Kidney (tissue), 14 donors: ENCODE results near the gene TEPSIN. TPM values are rescaled to one million over a fixed set of nuclear protein-coding genes. Genes with fewer than 3 reads are reported as not detected.
A peak's percentile ranks its signal among the peaks of the same experiment; 100 is the strongest.

Experiments
- DNase-seq, 5 donors: peaks; one replicate each; pipeline ENCODE4 v3.0.0-alpha.2; 2013 to 2020
- FAIRE-seq: peaks from 2 replicates; lab custom pipeline; 2012; peaks lifted over from hg19 to GRCh38; lab: Jason Lieb, UNC
- H3K27ac ChIP-seq, 2 donors: one replicate each; pipeline ENCODE4 v1.7.0; 2013; ENCODE audit warnings: low read depth in 2 of 2, low read length in 2 of 2, inconsistent platforms in 1 of 2
- H3K27me3 ChIP-seq: one replicate; pipeline ENCODE4 v1.7.1; 2013; ENCODE audit warnings: low read length, inconsistent platforms; ENCODE audit not compliant: control insufficient read depth, insufficient read depth
- H3K36me3 ChIP-seq, 3 donors: one replicate each; pipeline versions ENCODE4 v1.7.0 to v1.7.1; 2013; ENCODE audit warnings: low read length in 3 of 3, control low read depth in 1 of 3, inconsistent platforms in 1 of 3; ENCODE audit not compliant: insufficient read depth in 3 of 3, control insufficient read depth in 2 of 3
- H3K4me1 ChIP-seq, 3 donors: one replicate each; pipeline versions ENCODE4 v1.7.0 to v1.7.1; 2013; ENCODE audit warnings: low read length in 3 of 3, inconsistent platforms in 1 of 3, low read depth in 1 of 3; ENCODE audit not compliant: control insufficient read depth in 2 of 3, insufficient read depth in 2 of 3
- H3K4me3 ChIP-seq, 3 donors: one replicate each; pipeline versions ENCODE4 v1.7.0 to v1.8.1; 2013; ENCODE audit warnings: low read length in 3 of 3, control low read depth in 1 of 3, inconsistent platforms in 1 of 3
- H3K9ac ChIP-seq, 3 donors: one replicate each; pipeline versions ENCODE4 v1.7.0 to v1.7.1; 2013; ENCODE audit warnings: low read length in 3 of 3, control low read depth in 1 of 3, inconsistent platforms in 1 of 3
- H3K9me3 ChIP-seq, 3 donors: one replicate each; pipeline versions ENCODE4 v1.7.0 to v1.7.1; 2013; ENCODE audit warnings: low read length in 3 of 3, control low read depth in 1 of 3, inconsistent platforms in 1 of 3; ENCODE audit not compliant: control insufficient read depth in 2 of 3, insufficient read depth in 1 of 3
- CTCF ChIP-seq: IDR thresholded peaks from 3 replicates; pipeline ENCODE4 v1.5.1; 2012; ENCODE audit warnings: mild to moderate bottlenecking, moderate library complexity, borderline replicate concordance; ENCODE audit not compliant: insufficient read depth; ENCODE audit errors: extremely low read depth
- intact Hi-C: fragments of 100-400 bp; cut with DNase I; formaldehyde crosslinking; loops from one replicate; pipeline ENCODE4 v1.11.1; 2022
- polyA plus RNA-seq: library from polyadenylated mRNA; stranded (reverse); fragments of 350-450 nt; fragmentation: Illumina TruSeq; extraction: RNeasy Lipid Tissue Mini Kit (QIAGEN cat#74804); gene quantifications from one replicate; pipeline ENCODE4 v1.2.3, GENCODE V29; 2014; ENCODE audit warnings: low read depth, low replicate concordance; ENCODE audit not compliant: insufficient read depth
- total RNA-seq: library from RNA; stranded (reverse); fragmentation: NEBNext Ultra II Directional; extraction: Animal tissue kit (Norgen Biotek cat#: 25700); gene quantifications from one replicate; pipeline ENCODE4 v1.2.1, GENCODE V29; 2021
- donor health status: control.
- donor health status: control.
- donor health status: control.
- donor health status: control.
- donor health status: control.
- donor health status: DM: yes; HTN: yes; CAD: no.
- donor health status: Normal renal cell carcinoma (clear cell type).

Gene TEPSIN
- total and polyA plus RNA-seq, 2 donors from 2014 or later = 13.9 to 42.8 TPM

- H3K9me3 ChIP-seq = no peaks in the 10 kb centered on the region
- intact Hi-C loops = no loop called here
- H3K4me1 ChIP-seq = no peaks in the 10 kb centered on the region
- H3K27ac ChIP-seq = no peak overlapping the region
- H3K4me3 ChIP-seq = no peak overlapping the region
- DNase-seq = no peak
- no peak for TF ChIP-seq CTCF
- H3K27me3 ChIP-seq = no peaks in the 10 kb centered on the region
- H3K9ac ChIP-seq = no peak overlapping the region
- H3K36me3 ChIP-seq = peaks cover 0 to 39% (median 11%) of the 10 kb centered on the region in 3 donors
- FAIRE-seq = no peak
These were observed 39.3 kb upstream of the TEPSIN start for GRCh38 chr17:81277946-81278693.

- intact Hi-C loops = no loop called here
- Histone ChIP-seq H3K36me3 (peaks cover 0 to 44% (median 17%) of the 10 kb centered on the region in 3 donors), H3K27ac (no peak overlapping the region), H3K9me3 (no peaks in the 10 kb centered on the region), H3K4me1 (no peaks in the 10 kb centered on the region), H3K27me3 (no peaks in the 10 kb centered on the region), H3K4me3 (no peak overlapping the region), H3K9ac (no peak overlapping the region)
- DNase-seq (peak in 3 of 5 donors; percentile 39 to 71 (median 40)), FAIRE-seq (no peak)
- no peak for TF ChIP-seq CTCF
These were observed 38.6 kb upstream of the TEPSIN start for GRCh38 chr17:81277421-81277820.

GRCh38 chr17:81276781-81277180 lies 37.9 kb upstream of the TEPSIN start:
- no peaks in the 10 kb centered on the region for H3K4me1 ChIP-seq
- intact Hi-C loops = no loop called here
- FAIRE-seq = no peak

More at GRCh38 chr17:81276781-81277180, 37.9 kb upstream of the TEPSIN start:
- no peak overlapping the region for H3K9ac ChIP-seq
- H3K36me3 ChIP-seq = peaks cover 0 to 47% (median 17%) of the 10 kb centered on the region in 3 donors
- H3K27me3 ChIP-seq = no peaks in the 10 kb centered on the region
- H3K27ac ChIP-seq = no peak overlapping the region
- no peak for TF ChIP-seq CTCF
- no peaks in the 10 kb centered on the region for H3K9me3 ChIP-seq
- DNase-seq = no peak
- no peak overlapping the region for H3K4me3 ChIP-seq
